HepG2 (cell line): Measurements from ENCODE around the gene G6PC3. TPM values are rescaled to one million over a fixed set of nuclear protein-coding genes. Genes with fewer than 3 reads are reported as not detected.

Source experiments
- HNF4A ChIP-seq: sonication (generic); formaldehyde crosslinking; IDR thresholded peaks from 2 replicates; pipeline ENCODE4 v1.4.0; 2020; ENCODE audit warnings: missing genetic modification reagents
- HNRNPUL1 ChIP-seq: fragments of 200-400 bp; formaldehyde crosslinking; IDR thresholded peaks from 2 replicates; pipeline ENCODE4 v1.6.1; 2017; ENCODE audit warnings: low read depth, mild to moderate bottlenecking, low read length, moderate library complexity
- ISL2 ChIP-seq: sonication (generic); formaldehyde crosslinking; IDR thresholded peaks from 2 replicates; pipeline ENCODE4 v1.5.0; 2020; ENCODE audit warnings: missing genetic modification reagents
- MAFK ChIP-seq, 2 experiments: IDR thresholded peaks in 1 of 2; conservative IDR thresholded peaks in 1 of 2; 2 replicates each; pipeline ENCODE4 v1.6.1; 2011; ENCODE audit warnings: improper control_type of control experiment in 2 of 2, low read length in 2 of 2
- RXRA ChIP-seq: sonication (generic); formaldehyde crosslinking; IDR thresholded peaks from 2 replicates; pipeline ENCODE4 v1.5.1; 2020; ENCODE audit warnings: missing genetic modification reagents
- SALL1 ChIP-seq: sonication (generic); formaldehyde crosslinking; IDR thresholded peaks from 2 replicates; pipeline ENCODE4 v1.8.0; 2022; ENCODE audit warnings: mild to moderate bottlenecking, missing genetic modification reagents
- SOX6 ChIP-seq, 2 experiments: fragments of 450-650 bp in 1 of 2; sonication (generic) in 1 of 2; formaldehyde crosslinking in 1 of 2; IDR thresholded peaks; 2 replicates each; pipeline versions ENCODE4 v1.4.0 to v1.6.1; 2017 to 2020; ENCODE audit warnings: antibody characterized with exemption in 1 of 2, mild to moderate bottlenecking in 1 of 2, missing genetic modification reagents in 1 of 2
- TCF7 ChIP-seq: sonication (generic); IDR thresholded peaks from 2 replicates; pipeline ENCODE4 v1.6.1; 2016; ENCODE audit warnings: antibody characterized with exemption, low read depth
- ZBTB20 ChIP-seq: sonication (generic); formaldehyde crosslinking; IDR thresholded peaks from 2 replicates; pipeline ENCODE4 v1.8.1; 2023; ENCODE audit warnings: missing genetic modification reagents, low read depth, mild to moderate bottlenecking, borderline replicate concordance
- ZNF235 ChIP-seq: sonication (generic); formaldehyde crosslinking; IDR thresholded peaks from 2 replicates; pipeline ENCODE4 v1.8.1; 2023; ENCODE audit warnings: mild to moderate bottlenecking, missing genetic modification reagents, borderline replicate concordance
- ZNF776 ChIP-seq: sonication (generic); formaldehyde crosslinking; IDR thresholded peaks from 2 replicates; pipeline ENCODE4 v1.4.0; 2020; ENCODE audit warnings: mild to moderate bottlenecking, missing genetic modification reagents
- ZZZ3 ChIP-seq: sonication (generic); formaldehyde crosslinking; IDR thresholded peaks from 2 replicates; pipeline ENCODE4 v1.4.0; 2020; ENCODE audit warnings: missing genetic modification reagents, mild to moderate bottlenecking, borderline replicate concordance
- polyA plus RNA-seq, 8 experiments: library from polyadenylated mRNA; depleted of rRNA in 3 of 8; stranded (reverse) in 7 of 8; unstranded in 1 of 8; fragments of >200 nt; fragmentation: Illumina TruSeq in 4 of 8; extraction: Trizol in 4 of 8; gene quantifications; 2 replicates each; pipeline versions ENCODE4 v1.2.1 to v1.2.3, GENCODE V29; 2011 to 2016; ENCODE audit warnings: low read depth in 4 of 8, missing spikeins in 1 of 8, mixed read lengths in 1 of 8; ENCODE audit not compliant: insufficient read depth in 1 of 8
- total RNA-seq, 5 experiments: library from RNA; depleted of rRNA; stranded (reverse); fragments of >200 nt; fragmentation: Illumina TruSeq; extraction: Trizol; gene quantifications; 2 replicates each; pipeline ENCODE4 v1.2.3, GENCODE V29; 2016; ENCODE audit warnings: low read depth in 1 of 5
- TF ChIP-seq, protein P1 (sequence below): sonication (generic); formaldehyde crosslinking; IDR thresholded peaks from 2 replicates; pipeline ENCODE4 v1.5.0; 2020; ENCODE audit warnings: missing genetic modification reagents, mild to moderate bottlenecking, borderline replicate concordance
- TF ChIP-seq, protein P2 (sequence below): IDR thresholded peaks from 2 replicates; pipeline ENCODE4 v1.6.1; 2016; ENCODE audit warnings: mild to moderate bottlenecking
- TF ChIP-seq, protein P3 (sequence below): sonication (generic); formaldehyde crosslinking; IDR thresholded peaks from 2 replicates; pipeline ENCODE4 v1.4.0; 2020; ENCODE audit warnings: mild to moderate bottlenecking, low read depth, missing genetic modification reagents
- TF ChIP-seq, protein P4 (sequence below): sonication (generic); formaldehyde crosslinking; conservative IDR thresholded peaks from 2 replicates; pipeline ENCODE4 v1.8.0; 2022; ENCODE audit warnings: missing genetic modification reagents
- TF ChIP-seq, protein P5 (sequence below): sonication (generic); formaldehyde crosslinking; IDR thresholded peaks from 2 replicates; pipeline ENCODE4 v1.5.0; 2020; ENCODE audit warnings: mild to moderate bottlenecking, missing genetic modification reagents, borderline replicate concordance

The G6PC3 gene
- total and polyA plus RNA-seq, 2 of the 13 experiments (the other 11 are each of a cell fraction or from before 2014, with no cell fraction given), result 38.5 to 75.8 TPM

DNA sequence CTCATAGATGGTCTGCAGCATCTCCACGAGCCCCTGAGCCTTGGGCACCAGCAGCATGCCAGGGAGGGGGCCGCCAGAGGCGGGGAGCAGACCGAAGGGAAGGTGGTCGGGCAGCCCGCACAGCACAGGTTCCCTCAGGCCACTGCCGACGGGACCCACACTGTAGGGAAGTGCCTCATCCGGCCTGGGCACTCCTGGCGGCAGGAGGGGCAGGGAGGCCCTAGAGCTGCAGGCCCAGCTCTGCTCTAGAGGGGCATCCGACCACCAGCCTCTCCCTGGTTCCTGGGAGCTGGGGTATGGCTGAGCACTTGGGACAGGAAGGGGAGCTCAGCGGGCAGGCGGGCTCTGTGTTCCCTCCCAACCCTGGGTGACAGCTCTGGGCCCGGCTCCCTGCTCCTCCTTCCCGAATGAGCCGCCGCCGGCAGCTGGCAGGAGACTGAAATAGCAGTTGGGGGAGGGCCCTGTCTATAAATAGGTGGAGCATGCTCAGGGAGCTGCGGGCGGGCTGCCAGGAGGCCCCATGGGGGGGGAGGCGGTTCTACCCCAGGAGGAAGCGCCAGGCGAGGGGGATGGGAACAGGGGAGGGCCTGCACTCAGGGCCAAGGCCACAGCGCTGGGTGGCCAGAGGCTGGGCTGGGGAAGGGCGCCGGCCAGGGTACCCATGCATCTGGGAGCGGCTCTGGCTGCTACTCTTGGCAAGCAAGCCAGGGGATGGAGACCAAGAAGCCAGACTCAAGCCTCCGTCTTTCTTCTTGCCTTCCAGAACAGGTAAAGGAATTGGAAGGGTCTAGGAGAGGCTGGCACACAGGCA, 40.5 kb downstream of the G6PC3 start (continued):
- TF ChIP-seq MAFK (conservative IDR thresholded peaks at IDR 0.05 in 1 of 2, IDR thresholded peaks at IDR 0.05 in 1 of 2; ENCODE audit: low read length in 2 of 2) (no peak), SOX6 (IDR thresholded peaks at IDR 0.05) (no peak), SOX6 (CRISPR knock-in tag; IDR thresholded peaks at IDR 0.05) (peak; percentile 98), RXRA (peak; percentile 98), SALL1 (CRISPR knock-in tag) (peak; percentile 98), ZNF776 (CRISPR knock-in tag) (peak; percentile 92), HNF4A (CRISPR knock-in tag) (peak; percentile 94), HNRNPUL1 (no peak), ZNF235 (0 out of 2 replicates have a peak, but pooled peaks have one; percentile 64), ISL2 (CRISPR knock-in tag) (no peak; the same call in none of the 2 replicates), TCF7 (peak; percentile 36; the same call in 1 of the 2 replicates), ZZZ3 (CRISPR knock-in tag) (0 out of 2 replicates have a peak, but pooled peaks have one; percentile 84), ZBTB20 (CRISPR knock-in tag) (peak; percentile 95)
- TF ChIP-seq, protein P1, sequence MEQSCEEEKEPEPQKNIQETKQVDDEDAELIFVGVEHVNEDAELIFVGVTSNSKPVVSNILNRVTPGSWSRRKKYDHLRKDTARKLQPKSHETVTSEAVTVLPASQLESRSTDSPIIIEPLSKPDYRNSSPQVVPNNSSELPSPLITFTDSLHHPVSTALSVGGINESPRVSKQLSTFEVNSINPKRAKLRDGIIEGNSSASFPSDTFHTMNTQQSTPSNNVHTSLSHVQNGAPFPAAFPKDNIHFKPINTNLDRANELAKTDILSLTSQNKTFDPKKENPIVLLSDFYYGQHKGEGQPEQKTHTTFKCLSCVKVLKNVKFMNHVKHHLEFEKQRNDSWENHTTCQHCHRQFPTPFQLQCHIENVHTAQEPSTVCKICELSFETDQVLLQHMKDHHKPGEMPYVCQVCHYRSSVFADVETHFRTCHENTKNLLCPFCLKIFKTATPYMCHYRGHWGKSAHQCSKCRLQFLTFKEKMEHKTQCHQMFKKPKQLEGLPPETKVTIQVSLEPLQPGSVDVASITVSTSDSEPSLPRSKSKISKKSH (CRISPR knock-in tag), result peak; percentile 95
- TF ChIP-seq, protein P2, sequence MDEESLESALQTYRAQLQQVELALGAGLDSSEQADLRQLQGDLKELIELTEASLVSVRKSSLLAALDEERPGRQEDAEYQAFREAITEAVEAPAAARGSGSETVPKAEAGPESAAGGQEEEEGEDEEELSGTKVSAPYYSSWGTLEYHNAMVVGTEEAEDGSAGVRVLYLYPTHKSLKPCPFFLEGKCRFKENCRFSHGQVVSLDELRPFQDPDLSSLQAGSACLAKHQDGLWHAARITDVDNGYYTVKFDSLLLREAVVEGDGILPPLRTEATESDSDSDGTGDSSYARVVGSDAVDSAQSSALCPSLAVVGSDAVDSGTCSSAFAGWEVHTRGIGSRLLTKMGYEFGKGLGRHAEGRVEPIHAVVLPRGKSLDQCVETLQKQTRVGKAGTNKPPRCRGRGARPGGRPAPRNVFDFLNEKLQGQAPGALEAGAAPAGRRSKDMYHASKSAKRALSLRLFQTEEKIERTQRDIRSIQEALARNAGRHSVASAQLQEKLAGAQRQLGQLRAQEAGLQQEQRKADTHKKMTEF (CRISPR knock-in tag), result peak; percentile 99
- TF ChIP-seq, protein P3, sequence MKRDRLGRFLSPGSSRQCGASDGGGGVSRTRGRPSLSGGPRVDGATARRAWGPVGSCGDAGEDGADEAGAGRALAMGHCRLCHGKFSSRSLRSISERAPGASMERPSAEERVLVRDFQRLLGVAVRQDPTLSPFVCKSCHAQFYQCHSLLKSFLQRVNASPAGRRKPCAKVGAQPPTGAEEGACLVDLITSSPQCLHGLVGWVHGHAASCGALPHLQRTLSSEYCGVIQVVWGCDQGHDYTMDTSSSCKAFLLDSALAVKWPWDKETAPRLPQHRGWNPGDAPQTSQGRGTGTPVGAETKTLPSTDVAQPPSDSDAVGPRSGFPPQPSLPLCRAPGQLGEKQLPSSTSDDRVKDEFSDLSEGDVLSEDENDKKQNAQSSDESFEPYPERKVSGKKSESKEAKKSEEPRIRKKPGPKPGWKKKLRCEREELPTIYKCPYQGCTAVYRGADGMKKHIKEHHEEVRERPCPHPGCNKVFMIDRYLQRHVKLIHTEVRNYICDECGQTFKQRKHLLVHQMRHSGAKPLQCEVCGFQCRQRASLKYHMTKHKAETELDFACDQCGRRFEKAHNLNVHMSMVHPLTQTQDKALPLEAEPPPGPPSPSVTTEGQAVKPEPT (CRISPR knock-in tag), result peak; percentile 75
- TF ChIP-seq, protein P4, sequence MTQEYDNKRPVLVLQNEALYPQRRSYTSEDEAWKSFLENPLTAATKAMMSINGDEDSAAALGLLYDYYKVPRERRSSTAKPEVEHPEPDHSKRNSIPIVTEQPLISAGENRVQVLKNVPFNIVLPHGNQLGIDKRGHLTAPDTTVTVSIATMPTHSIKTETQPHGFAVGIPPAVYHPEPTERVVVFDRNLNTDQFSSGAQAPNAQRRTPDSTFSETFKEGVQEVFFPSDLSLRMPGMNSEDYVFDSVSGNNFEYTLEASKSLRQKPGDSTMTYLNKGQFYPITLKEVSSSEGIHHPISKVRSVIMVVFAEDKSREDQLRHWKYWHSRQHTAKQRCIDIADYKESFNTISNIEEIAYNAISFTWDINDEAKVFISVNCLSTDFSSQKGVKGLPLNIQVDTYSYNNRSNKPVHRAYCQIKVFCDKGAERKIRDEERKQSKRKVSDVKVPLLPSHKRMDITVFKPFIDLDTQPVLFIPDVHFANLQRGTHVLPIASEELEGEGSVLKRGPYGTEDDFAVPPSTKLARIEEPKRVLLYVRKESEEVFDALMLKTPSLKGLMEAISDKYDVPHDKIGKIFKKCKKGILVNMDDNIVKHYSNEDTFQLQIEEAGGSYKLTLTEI (CRISPR knock-in tag), result no peak
- TF ChIP-seq, protein P5, sequence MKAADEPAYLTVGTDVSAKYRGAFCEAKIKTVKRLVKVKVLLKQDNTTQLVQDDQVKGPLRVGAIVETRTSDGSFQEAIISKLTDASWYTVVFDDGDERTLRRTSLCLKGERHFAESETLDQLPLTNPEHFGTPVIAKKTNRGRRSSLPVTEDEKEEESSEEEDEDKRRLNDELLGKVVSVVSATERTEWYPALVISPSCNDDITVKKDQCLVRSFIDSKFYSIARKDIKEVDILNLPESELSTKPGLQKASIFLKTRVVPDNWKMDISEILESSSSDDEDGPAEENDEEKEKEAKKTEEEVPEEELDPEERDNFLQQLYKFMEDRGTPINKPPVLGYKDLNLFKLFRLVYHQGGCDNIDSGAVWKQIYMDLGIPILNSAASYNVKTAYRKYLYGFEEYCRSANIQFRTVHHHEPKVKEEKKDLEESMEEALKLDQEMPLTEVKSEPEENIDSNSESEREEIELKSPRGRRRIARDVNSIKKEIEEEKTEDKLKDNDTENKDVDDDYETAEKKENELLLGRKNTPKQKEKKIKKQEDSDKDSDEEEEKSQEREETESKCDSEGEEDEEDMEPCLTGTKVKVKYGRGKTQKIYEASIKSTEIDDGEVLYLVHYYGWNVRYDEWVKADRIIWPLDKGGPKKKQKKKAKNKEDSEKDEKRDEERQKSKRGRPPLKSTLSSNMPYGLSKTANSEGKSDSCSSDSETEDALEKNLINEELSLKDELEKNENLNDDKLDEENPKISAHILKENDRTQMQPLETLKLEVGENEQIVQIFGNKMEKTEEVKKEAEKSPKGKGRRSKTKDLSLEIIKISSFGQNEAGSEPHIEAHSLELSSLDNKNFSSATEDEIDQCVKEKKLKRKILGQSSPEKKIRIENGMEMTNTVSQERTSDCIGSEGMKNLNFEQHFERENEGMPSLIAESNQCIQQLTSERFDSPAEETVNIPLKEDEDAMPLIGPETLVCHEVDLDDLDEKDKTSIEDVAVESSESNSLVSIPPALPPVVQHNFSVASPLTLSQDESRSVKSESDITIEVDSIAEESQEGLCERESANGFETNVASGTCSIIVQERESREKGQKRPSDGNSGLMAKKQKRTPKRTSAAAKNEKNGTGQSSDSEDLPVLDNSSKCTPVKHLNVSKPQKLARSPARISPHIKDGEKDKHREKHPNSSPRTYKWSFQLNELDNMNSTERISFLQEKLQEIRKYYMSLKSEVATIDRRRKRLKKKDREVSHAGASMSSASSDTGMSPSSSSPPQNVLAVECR, result peak; percentile 98
